HL-60/S4 treated with retinoic acid at 250 ng/mL for 4 days and 3 days (cell line): ENCODE data around the gene DNHD1.

ENCODE experiments used
- in situ Hi-C: fragments of 300-500 bp; cut with MboI; formaldehyde crosslinking; loops from 2 replicates; pipeline ENCODE4 v1.7.0; 2022; ENCODE audit warnings: low sequenced_read_pairs

Gene DNHD1

DNA sequence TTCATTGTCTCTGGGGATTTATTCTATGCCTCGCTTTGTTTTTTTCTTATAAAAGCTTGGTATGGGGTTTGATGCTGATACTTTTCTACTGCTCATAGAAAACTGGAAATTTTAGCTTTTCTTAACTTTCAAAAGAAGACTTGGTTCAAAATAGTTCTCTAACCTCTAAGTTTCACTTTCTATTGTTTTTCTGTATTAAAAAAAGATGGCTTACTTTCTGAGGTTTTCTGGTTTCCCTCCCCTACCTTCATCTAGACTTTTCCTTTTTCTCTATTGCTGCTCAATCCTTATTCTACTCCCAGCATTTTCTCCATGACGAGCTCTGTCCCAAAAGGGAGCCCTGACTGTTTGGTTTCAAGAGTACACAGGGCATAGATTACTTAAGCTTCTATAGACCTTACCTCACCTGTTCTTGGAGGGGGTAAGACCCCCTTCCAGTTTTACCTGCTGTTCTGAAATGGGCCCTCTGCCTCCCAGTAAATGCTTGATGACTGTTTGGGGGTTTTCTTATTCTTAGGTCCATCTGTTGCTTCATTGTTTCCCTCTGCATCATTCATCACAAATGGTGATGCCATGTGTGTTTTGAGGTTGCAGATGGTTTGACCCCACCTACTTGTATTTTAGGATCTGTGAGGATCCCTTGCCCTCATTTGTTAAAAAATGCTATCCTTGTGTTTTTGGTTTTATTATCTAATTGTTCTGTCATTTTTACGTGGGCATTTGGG is 29.5 kb downstream of the DNHD1 start:
- in situ Hi-C loops: no loop called here

DNA sequence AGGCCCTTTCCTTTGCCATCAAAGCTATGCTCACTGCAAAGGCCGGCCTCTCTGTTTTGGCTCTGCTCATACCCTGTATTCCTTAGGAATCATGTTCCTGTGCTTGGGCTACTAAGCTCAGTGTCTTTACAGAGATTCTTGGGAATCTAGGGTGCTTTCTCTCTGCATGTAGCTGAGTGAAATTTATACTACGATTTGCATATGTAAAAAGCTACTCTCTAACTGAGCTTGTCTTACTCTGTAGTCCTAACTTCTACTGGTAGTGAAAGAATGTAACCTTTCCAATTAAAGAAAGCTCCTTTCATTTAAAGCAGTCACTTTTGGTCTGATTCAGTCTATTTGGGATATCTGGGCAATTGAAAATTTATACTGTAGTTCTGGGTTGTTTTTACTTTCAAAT is 32.2 kb downstream of the DNHD1 start:
- in situ Hi-C loops: no loop called here

DNA sequence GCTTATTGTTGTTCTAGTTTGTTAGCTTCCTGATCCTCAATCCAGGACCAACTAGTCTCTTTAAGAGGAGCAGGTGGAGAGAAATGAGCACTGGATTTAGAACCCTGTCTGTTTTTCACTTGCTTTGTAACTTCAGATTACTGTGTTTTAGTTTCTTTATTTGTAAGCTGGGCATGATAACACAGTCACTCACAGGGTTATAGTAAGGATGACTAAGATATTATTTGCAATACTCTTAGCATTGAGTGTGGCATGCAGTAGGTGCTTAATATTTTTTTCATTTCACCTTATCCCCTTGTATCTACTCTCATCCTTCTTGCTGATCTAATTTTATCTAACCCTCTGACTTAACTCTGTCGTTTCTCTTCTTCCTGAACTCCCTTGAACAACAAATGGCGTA is 33.8 kb downstream of the DNHD1 start:
- in situ Hi-C loops: no loop called here

DNA sequence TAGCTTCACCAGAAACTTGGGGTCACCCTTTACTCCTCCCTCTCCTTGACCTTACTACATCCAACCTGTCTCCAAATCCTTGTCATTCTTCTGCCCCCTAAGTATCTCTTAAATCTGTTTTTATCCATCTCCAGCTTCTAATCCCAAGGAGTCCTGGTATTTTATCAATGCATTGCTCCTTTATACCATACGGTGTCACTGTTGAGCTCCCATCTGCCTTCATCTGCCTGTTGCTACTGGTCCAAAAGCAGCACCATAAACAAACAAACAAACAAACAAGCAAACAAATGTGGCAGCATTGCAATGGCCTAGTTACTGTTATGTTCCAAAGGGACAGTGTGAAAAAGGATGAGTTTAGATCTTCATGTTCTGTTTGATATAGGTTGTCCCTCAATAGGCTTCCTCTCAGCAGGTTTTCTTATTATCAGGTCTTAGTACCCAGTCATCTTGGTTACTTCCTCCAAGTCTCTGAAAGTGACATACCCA is 34.2 kb downstream of the DNHD1 start:
- in situ Hi-C loops: no loop called here

DNA sequence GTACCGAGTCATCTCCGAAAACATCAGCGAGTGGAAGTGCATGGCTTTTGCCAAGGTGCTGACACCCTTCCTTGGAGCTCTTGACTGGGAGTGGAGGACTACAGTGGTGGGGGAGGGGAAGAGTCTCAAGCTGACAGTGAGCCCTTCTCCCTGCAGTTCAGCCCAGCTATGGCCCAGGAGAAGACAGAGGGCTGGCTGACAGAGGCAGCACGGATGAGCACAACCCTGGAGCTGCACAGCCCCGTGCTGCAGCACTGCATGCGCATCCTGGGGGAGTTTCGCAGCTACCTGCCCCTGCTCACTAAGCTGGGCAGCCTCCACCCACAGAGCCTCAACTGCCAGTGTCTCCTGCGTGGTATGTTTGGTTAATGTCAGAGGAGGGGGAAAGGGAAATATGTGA is 41.4 kb downstream of the DNHD1 start:
- in situ Hi-C loops: no loop called here

DNA sequence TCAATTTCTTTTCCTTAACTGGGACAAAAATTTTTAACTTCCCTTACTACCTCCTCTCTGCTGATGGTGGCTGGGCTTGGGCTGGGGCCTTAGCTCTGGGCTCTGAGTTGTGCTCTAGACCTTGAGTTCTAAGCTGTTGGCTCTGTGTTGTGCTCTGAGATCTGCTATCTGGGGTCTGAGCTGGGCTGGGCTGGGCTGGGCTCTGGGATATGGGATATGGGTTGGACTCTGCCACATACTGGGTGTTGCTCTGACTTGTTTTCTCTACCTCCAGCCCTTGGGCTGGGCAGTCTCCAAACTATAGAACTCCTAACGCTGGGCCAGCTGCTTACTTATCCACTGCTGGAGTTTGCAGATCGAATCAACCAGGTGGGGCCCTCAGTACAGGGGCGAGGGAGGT is 41.9 kb downstream of the DNHD1 start:
- in situ Hi-C loops: no loop called here

DNA sequence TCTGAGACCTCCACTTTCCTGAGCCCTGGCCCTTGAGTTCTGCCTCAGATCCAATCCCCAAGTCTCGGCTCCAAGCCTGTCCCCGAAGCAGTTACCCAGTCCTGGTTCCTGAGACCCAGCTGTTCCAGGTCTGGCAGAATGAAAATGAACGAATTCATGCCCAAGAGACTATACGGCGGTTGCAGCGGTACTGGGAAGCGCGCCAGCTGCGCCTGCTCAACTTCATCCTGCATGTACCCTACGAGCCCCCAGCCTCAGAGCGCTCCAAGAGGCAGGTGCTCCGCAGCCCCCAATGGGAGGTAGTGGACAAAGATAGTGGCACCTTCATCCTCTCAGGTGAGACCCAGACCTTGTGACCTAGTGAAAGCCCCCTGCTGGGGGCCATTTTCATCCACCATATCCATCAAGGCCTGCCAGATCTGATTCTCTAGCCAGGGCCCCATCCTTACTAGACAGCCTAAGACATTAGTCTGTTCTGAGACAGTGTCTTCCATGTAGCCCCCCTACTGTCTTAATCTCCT is 42.7 kb downstream of the DNHD1 start:
- in situ Hi-C loops: no loop called here

DNA sequence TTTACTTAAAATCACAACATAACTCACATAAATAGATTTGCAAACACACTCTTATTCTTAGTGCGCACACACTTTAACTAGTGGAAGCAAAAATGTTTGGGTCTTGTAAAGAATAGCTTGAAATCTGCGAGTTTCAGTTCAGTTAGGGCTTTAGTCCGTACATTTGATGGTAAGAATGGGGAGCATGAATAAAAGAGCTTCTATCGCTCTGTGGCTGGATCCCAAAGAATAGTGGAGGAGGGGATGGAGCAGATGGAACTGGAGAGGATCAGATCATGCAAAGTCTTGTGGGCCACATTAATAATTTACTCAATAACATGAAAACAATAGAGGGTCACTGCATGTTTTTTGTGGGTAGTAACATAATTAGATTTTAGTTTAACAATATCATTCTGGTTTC is 44.3 kb downstream of the DNHD1 start:
- in situ Hi-C loops: no loop called here

DNA sequence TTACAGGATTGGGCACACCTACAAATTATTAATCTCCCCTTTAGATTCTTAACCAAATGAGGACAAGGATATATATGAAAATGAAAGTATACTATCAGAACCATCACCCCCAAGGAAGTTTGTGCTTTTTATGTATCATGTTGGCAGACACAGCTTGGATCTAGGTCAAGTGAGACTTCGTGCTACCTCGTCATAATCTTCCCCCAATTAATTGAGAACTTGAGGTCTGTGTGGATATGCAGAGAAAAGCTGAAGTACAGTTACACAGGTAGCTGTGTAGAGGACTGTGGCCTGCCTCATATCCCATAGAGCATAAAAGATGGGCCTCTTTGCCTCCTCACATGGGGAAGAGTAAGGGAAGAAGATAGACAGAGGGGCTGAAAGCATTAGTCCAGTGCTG is 45.6 kb downstream of the DNHD1 start:
- in situ Hi-C loops: no loop called here

DNA sequence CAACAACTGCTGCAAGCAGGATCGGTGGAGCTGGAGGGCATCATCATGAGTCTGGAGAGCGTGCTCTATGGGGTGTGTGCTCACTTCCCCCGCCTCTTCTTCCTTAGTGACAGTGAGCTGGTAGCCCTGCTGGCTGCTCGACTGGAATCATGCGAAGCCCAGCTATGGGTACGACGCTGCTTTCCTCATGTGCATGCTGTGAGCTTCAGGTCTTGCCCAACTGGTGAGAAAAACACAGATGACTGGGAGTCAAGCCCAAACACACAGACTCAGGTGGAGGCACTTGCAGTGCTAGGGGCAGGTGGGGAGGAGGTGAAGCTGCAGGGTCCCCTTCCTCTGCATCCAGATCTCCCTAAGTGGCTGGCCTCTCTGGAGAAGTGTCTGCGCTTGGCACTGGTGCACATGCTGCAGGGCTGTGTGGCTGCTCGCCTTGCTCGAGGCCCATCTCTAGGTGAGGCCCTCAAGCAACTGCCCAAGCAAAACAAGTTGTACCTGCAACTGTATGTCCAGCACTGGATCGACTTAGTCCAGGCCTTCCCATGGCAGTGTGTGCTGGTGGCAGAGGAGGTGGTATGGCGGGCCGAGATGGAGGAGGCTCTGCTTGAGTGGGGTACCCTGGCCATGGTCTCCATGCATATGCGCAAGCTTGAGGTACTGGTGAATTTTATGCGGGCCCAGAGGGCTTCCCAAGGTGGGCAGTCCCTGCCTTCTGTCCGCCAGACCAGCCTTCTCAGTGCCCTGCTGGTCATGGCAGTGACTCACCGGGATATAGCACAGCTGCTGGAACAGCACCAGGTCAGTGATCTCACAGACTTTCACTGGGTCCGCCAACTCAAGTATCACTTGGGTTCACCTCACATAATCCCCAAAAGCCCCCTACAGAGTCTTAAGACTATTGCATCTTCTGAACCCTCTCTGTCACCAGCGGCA is 48.1 kb downstream of the DNHD1 start:
- in situ Hi-C loops: no loop called here

DNA sequence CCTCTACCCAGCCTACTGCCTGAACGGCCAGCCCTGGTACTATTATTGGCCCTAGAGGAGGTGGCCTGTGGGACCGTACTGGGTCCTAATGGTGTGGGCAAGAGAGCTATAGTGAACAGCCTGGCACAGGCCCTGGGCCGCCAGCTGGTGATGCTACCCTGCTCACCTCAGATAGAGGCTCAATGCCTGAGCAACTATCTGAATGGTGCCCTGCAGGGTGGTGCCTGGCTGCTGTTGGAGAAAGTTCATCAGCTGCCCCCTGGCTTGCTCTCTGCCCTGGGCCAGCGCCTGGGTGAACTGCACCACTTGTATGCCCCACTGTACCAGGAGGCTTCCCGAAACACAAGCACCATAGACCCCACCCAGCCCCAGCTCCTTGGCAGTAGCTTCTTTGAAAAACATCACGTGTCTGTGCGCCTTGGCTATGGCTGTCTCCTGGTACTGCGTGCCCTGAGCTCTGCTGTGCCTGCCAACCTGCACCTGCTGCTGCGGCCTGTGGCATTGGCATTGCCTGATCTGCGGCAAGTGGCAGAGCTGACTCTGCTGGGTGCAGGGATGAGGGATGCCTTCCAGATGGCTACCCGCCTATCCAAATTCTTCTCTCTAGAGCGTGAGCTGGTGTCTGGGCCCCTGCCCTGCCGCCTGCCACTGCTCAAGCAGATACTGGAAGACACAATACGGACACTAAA is 49.0 kb downstream of the DNHD1 start:
- in situ Hi-C loops: no loop called here

DNA sequence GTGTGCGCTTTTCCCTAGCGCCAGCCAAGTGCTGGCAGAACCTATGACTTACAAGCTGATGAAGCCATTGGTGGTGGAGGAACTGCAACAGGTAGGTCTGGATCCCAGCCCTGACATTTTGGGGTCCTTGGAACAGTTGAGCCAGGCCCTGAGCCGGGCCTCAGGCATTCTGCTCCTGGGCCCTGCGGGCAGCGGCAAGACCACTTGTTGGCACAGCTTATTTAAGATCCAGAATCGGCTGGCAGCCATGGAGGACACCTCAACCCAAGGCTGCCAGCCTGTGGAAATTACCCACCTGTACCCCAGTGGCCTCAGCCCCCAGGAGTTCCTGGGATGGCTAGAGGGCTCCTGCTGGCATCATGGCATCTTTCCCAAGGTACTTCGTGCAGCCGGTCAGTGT is 49.7 kb downstream of the DNHD1 start:
- in situ Hi-C loops: no loop called here

DNA sequence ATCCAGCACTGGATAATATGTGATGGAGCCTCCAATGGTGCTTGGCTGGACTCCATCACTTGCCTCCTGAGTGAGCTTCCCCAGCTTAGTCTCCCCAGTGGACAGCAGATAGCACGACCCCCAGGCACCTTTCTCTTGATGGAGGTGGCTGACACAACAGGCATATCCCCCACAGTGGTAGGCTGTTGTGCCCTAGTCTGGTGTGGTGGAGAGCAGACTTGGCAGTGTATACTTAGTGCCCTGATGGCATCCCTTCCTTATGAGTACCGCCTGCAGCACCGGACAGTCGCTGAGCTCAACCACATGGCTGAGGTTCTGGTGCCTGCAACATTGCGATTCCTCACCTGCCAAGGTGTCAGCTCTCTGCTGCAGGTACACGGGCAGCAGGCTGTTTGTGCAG is 50.1 kb downstream of the DNHD1 start:
- in situ Hi-C loops: no loop called here

DNA sequence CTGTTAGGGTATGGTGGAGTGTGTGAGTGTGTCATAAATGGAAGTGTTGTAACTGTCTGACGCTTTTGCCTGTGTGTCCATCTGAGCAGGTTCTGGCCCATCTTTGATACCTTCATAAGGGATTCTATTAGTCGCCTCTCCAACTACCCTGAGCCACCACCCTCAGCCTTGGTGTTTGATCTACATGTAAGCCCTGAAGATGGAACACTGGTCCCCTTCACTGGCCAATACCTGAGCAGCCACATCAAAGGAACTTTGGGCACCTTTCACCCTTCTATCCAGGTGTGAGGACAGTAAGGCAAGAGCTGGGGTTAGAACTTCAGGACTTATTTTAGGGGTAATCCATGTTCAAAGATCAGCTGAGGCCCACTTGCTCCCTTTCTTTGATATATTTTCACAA is 51.0 kb downstream of the DNHD1 start:
- in situ Hi-C loops: no loop called here

DNA sequence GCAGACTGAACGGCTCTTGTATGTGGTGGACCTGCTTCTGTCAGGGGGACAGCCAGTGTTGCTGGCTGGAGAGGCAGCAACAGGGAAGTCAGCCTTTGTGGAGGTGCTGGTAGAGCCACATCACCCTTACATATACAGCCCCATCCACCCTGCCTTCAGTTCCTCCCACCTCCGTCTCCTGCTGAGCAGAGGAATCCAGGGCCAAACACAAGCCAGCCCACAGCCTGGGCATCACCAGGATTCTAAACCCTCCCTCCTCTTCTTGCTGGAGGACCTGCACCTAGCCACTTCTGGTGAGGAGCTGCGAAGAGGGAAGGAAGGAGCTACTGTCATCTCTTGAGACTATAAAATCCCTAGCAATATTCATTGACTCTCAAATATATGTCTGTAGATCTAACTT is 51.6 kb downstream of the DNHD1 start:
- in situ Hi-C loops: no loop called here

DNA sequence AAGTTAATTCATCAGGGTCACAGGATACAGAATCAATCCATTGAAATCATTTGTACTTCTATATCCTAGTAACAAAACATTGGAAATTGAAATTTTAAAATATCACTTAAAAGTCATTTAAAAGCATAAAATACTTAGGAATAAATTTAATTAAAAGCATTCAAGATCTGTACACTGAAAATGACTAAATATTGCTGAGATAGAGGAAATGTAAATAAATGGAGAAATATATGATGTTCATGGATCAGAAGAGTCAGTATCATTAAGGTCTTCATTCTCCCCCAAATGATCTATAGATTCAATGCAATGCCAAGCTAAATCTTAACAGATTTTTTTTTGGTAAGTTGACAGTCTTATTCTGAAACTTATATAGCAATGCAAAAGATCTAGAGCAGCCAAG is 56.6 kb downstream of the DNHD1 start:
- in situ Hi-C loops: no loop called here

DNA sequence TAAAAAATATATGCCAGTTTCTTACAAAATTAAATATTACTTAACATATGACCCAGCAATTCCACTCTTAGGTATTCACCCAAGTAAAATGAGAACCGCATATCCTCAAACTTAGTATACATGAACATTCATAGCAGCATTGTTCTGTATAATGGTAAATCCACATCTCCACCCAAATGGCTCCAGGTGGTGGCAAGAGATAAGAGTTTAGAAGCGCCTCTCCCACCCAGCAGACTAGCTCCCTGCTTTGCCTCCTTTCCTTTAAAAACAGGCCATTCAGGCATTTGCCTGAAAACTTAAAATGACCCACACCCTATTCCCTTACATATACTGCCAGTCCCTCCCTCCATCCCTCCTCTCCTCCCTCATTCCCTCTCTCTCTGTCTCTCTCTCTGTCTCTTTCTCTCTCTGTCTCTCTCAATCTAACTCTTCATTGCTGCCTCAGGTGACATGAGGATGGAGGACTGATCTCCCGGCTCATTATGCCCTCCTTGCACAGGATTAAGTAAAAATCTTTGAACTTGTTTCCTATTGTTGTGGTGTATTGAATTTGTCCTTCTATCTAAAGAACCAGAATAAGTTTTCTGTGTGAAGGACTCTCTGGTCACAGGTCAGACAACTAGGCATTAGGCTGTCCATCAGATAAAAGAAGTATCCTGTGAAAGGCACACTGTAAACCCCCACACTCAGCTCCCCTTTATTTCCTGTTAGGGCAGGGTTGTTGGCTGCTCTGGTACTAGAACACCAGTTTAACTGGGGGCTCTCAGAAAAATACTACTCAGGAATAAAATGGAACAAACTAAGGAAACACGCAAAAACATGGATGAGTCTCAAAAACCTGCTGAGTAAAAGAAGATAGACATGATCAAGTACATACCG is 58.0 kb downstream of the DNHD1 start:
- in situ Hi-C loops: no loop called here

DNA sequence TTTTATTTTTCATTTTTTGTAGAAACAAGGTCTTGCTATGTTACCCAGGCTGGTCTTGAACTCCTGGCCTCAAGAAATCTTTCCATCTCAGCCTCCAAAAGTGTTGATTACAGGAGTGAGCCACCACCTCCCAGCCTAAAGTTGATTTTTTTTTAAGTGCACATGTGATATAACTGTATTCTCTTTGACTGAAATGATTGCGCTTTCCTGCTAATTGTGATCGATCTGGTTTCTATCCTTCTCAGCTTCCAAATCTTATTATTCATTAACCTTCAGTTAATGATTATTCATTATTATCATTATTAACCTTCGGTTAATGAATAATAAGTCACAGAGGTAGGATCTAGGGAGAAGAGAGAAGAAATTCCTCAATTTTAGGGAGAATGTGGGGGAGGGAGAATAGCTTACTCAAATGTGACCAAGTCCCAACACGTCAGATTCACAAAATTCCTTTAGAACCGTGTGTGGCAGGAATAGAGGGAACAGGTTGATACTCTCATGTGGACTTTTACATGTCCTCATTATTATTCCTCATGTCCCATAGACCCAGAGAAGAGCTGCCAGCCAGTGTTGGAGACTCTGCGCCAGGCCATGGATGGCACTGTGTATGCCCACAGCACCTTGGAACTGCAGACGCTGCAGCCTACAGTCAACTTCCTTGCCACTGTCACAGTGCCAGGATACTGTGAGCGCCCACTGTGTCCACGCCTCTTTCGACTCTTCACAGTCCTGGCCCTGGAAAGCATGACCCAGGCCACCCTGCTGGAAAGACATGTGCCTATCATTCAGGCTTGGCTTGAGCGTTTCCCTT is 59.3 kb downstream of the DNHD1 start:
- in situ Hi-C loops: no loop called here

DNA sequence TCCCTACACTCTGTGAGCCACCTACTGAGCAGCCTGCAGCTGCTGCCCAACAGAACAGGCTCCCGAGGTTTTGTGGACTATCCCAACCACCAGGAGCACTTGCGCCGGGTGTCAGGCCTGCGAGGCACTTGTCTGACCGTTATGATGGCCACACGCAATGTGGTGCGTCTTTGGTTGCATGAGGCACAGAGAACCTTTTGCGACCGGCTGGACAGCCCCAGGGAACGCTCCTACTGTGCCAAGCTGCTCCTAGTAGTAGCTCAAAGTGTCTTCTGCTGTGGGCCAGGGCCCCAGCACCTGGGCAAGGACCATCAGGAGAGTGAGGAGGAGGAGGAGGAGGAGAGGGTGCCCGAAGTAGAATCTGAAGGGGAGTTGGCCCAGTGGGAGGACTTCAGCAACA is 60.0 kb downstream of the DNHD1 start:
- in situ Hi-C loops: no loop called here
